CD8-positive, alpha-beta memory T cell (primary cell): ENCODE results near the gene DGKD. TPM values are rescaled to one million over a fixed set of nuclear protein-coding genes. Genes with fewer than 3 reads are reported as not detected.
A peak's percentile ranks its signal among the peaks of the same experiment; 100 is the strongest.

Experiments
- CTCF ChIA-PET: fragments of 350-600 bp; sonication (Branson Sonifier 250); formaldehyde crosslinking; loops from one replicate; lab custom pipeline; 2021; ENCODE audit warnings: antibody characterized with exemption; lab: Charles Lee
- POLR2A ChIA-PET: fragments of 350-600 bp; sonication (Branson Sonifier 250); formaldehyde crosslinking; loops from one replicate; lab custom pipeline; 2021; ENCODE audit warnings: antibody characterized with exemption; lab: Charles Lee
- DNase-seq, 5 donors: peaks; one replicate each; pipeline versions ENCODE4 v3.0.0 to v3.0.0-alpha.2; 2020 to 2022; ENCODE audit warnings: mixed read lengths in 1 of 5
- H3K27ac ChIP-seq: one replicate; pipeline ENCODE4 v1.7.0; 2013; ENCODE audit warnings: low read depth, mild to moderate bottlenecking, low read length, moderate library complexity
- H3K27me3 ChIP-seq: 2 replicates; pipeline ENCODE4 v1.7.0; 2013; ENCODE audit warnings: low read length, mild to moderate bottlenecking; ENCODE audit not compliant: insufficient read depth, poor library complexity, severe bottlenecking
- H3K36me3 ChIP-seq: 2 replicates; pipeline ENCODE4 v1.7.0; 2013; ENCODE audit warnings: mild to moderate bottlenecking, low read length, moderate library complexity; ENCODE audit not compliant: insufficient read depth
- H3K4me1 ChIP-seq: 2 replicates; pipeline ENCODE4 v1.7.0; 2013; ENCODE audit warnings: mild to moderate bottlenecking, low read length, moderate library complexity; ENCODE audit not compliant: insufficient read depth
- H3K4me3 ChIP-seq: 2 replicates; pipeline ENCODE4 v1.7.0; 2013; ENCODE audit warnings: mild to moderate bottlenecking, low read length
- H3K9me3 ChIP-seq: 2 replicates; pipeline ENCODE4 v1.7.0; 2013; ENCODE audit warnings: mild to moderate bottlenecking, low read length
- H3K27ac Mint-ChIP-seq, 8 donors: one replicate each; pipeline ENCODE4 v1.8.0; 2020 to 2021; ENCODE audit warnings: mixed read lengths in 8 of 8, mild to moderate bottlenecking in 6 of 8, inconsistent platforms in 3 of 8, moderate library complexity in 3 of 8
- H3K27me3 Mint-ChIP-seq, 2 donors: one replicate each; pipeline ENCODE4 v1.8.0; 2020 to 2021; ENCODE audit warnings: mixed read lengths in 2 of 2, mild to moderate bottlenecking in 1 of 2, moderate library complexity in 1 of 2
- H3K36me3 Mint-ChIP-seq, 3 donors: one replicate each; pipeline ENCODE4 v1.8.0; 2020 to 2021; ENCODE audit warnings: mixed read lengths in 3 of 3, inconsistent platforms in 1 of 3, mild to moderate bottlenecking in 1 of 3
- H3K4me1 Mint-ChIP-seq, 3 donors: one replicate each; pipeline ENCODE4 v1.8.0; 2020 to 2021; ENCODE audit warnings: mixed read lengths in 3 of 3, inconsistent platforms in 1 of 3, mild to moderate bottlenecking in 1 of 3
- H3K4me3 Mint-ChIP-seq, 7 donors: one replicate each; pipeline ENCODE4 v1.8.0; 2020 to 2021; ENCODE audit warnings: mixed read lengths in 7 of 7, mild to moderate bottlenecking in 6 of 7, moderate library complexity in 4 of 7, inconsistent platforms in 2 of 7
- H3K9me3 Mint-ChIP-seq, 5 donors: one replicate each; pipeline ENCODE4 v1.8.0; 2020 to 2022; ENCODE audit warnings: mixed read lengths in 5 of 5, mild to moderate bottlenecking in 3 of 5, moderate library complexity in 2 of 5, inconsistent platforms in 1 of 5
- polyA plus RNA-seq: library from polyadenylated mRNA; unstranded; fragments of 300-500 nt; fragmentation: Illumina TruSeq; gene quantifications from one replicate; pipeline ENCODE4 v1.2.3, GENCODE V29; 2021
- total RNA-seq, 2 experiments: library from RNA; stranded (reverse); gene quantifications; one replicate each; pipeline ENCODE4 v1.2.3, GENCODE V29; 2021

Gene DGKD
- total and polyA plus RNA-seq, 3 experiments from 2014 or later, result 32.6 to 61.9 (median 54.2) TPM

- no peak for DNase-seq
- H3K27ac Mint-ChIP-seq, result no peak overlapping the region
- CTCF ChIA-PET, result interaction anchor here (1.4 to 3.4 kb wide), 2 partner anchors 13 to 76 kb away, joined by 3 to 17 read pairs; no protein-coding TSS in a partner anchor
- no peaks in the 10 kb centered on the region for H3K27me3 ChIP-seq
- H3K9me3 ChIP-seq, result no peaks in the 10 kb centered on the region
- H3K4me3 ChIP-seq, result no peak overlapping the region
- no peaks in the 10 kb centered on the region for H3K36me3 ChIP-seq
- H3K27me3 Mint-ChIP-seq, result no peaks in the 10 kb centered on the region
- H3K27ac ChIP-seq, result no peak overlapping the region
- POLR2A ChIA-PET, result no interaction called here
- H3K4me1 ChIP-seq, result peaks cover 44% of the 10 kb centered on the region
- H3K9me3 Mint-ChIP-seq, result no peaks in the 10 kb centered on the region
- peaks cover 34 to 80% (median 79%) of the 10 kb centered on the region in 3 donors for H3K4me1 Mint-ChIP-seq
- H3K4me3 Mint-ChIP-seq, result no peak overlapping the region
- H3K36me3 Mint-ChIP-seq, result peaks cover 0 to 41% (median 12%) of the 10 kb centered on the region in 3 donors
These were observed 75.0 kb downstream of the DGKD start for GRCh38 chr2:233429175-233429897.

- POLR2A ChIA-PET, result no interaction called here
- peak overlapping the region in 5 of 8 donors; percentile 4 to 75 (median 8) for H3K27ac Mint-ChIP-seq
- no peak overlapping the region for H3K27ac ChIP-seq
These were observed 75.8 kb downstream of the DGKD start for GRCh38 chr2:233430081-233430480.

GRCh38 chr2:233430651-233431050, 76.4 kb downstream of the DGKD start:
- no peak overlapping the region for H3K4me3 Mint-ChIP-seq
- peaks cover 28 to 71% (median 70%) of the 10 kb centered on the region in 3 donors for H3K4me1 Mint-ChIP-seq
- POLR2A ChIA-PET, result no interaction called here

More at GRCh38 chr2:233430081-233430480, 75.8 kb downstream of the DGKD start:
- Histone ChIP-seq H3K9me3 (no peaks in the 10 kb centered on the region), H3K27me3 (no peaks in the 10 kb centered on the region), H3K4me1 (peaks cover 39% of the 10 kb centered on the region), H3K4me3 (no peak overlapping the region), H3K36me3 (no peaks in the 10 kb centered on the region)
- DNase-seq, result no peak
- peaks cover 0 to 43% (median 16%) of the 10 kb centered on the region in 3 donors for H3K36me3 Mint-ChIP-seq
- no peaks in the 10 kb centered on the region for H3K27me3 Mint-ChIP-seq
- no peaks in the 10 kb centered on the region for H3K9me3 Mint-ChIP-seq
- peaks cover 31 to 75% (median 73%) of the 10 kb centered on the region in 3 donors for H3K4me1 Mint-ChIP-seq
- CTCF ChIA-PET, result interaction anchor here (1.4 kb wide), 1 partner anchor 76 kb away, joined by 3 read pairs; no protein-coding TSS in a partner anchor
- H3K4me3 Mint-ChIP-seq, result no peak overlapping the region

GRCh38 chr2:233433029-233433428, 78.7 kb downstream of the DGKD start:
- Histone ChIP-seq H3K36me3 (peaks cover 27% of the 10 kb centered on the region), H3K27me3 (no peaks in the 10 kb centered on the region), H3K27ac (no peak overlapping the region), H3K9me3 (no peaks in the 10 kb centered on the region), H3K4me1 (peaks cover 28% of the 10 kb centered on the region), H3K4me3 (no peak overlapping the region)
- peaks cover 0 to 59% (median 18%) of the 10 kb centered on the region in 3 donors for H3K36me3 Mint-ChIP-seq
- ChIA-PET POLR2A (interaction anchor here (0.6 kb wide), 1 partner anchor 135 kb away, joined by 4 read pairs; no protein-coding TSS in a partner anchor), CTCF (interaction anchor here (1.3 to 1.5 kb wide), 2 partner anchors 11 to 29 kb away, joined by 5 to 8 read pairs; no protein-coding TSS in a partner anchor)
- H3K27me3 Mint-ChIP-seq, result no peaks in the 10 kb centered on the region
- H3K27ac Mint-ChIP-seq, result peak overlapping the region in 2 of 8 donors; percentile 52 to 66
- peaks cover 10 to 51% (median 48%) of the 10 kb centered on the region in 3 donors for H3K4me1 Mint-ChIP-seq
- no peaks in the 10 kb centered on the region for H3K9me3 Mint-ChIP-seq
- DNase-seq, result no peak
- no peak overlapping the region for H3K4me3 Mint-ChIP-seq

More at GRCh38 chr2:233430651-233431050, 76.4 kb downstream of the DGKD start:
- DNase-seq, result no peak
- Histone ChIP-seq H3K36me3 (peaks cover 3% of the 10 kb centered on the region), H3K4me3 (no peak overlapping the region), H3K27me3 (no peaks in the 10 kb centered on the region), H3K9me3 (no peaks in the 10 kb centered on the region), H3K4me1 (peaks cover 39% of the 10 kb centered on the region), H3K27ac (no peak overlapping the region)
- CTCF ChIA-PET, result interaction anchor here (1.4 kb wide), 1 partner anchor 77 kb away, joined by 3 read pairs; no protein-coding TSS in a partner anchor
- Mint-ChIP-seq H3K27ac (no peak overlapping the region), H3K36me3 (peaks cover 0 to 46% (median 16%) of the 10 kb centered on the region in 3 donors), H3K27me3 (no peaks in the 10 kb centered on the region), H3K9me3 (no peaks in the 10 kb centered on the region)

- Histone ChIP-seq H3K4me3 (no peak overlapping the region), H3K27me3 (no peaks in the 10 kb centered on the region), H3K9me3 (no peaks in the 10 kb centered on the region), H3K4me1 (peaks cover 23% of the 10 kb centered on the region), H3K36me3 (peaks cover 33% of the 10 kb centered on the region), H3K27ac (no peak overlapping the region)
- Mint-ChIP-seq H3K4me1 (peaks cover 9 to 44% (median 40%) of the 10 kb centered on the region in 3 donors), H3K36me3 (peaks cover 0 to 63% (median 19%) of the 10 kb centered on the region in 3 donors), H3K27me3 (no peaks in the 10 kb centered on the region), H3K4me3 (no peak overlapping the region), H3K27ac (no peak overlapping the region), H3K9me3 (no peaks in the 10 kb centered on the region)
- ChIA-PET POLR2A (no interaction called here), CTCF (interaction anchor here (1.2 to 2.4 kb wide), 3 partner anchors 10 to 17 kb away, joined by 3 to 8 read pairs (median 7); no protein-coding TSS in a partner anchor)
- DNase-seq, result no peak
These were observed 79.5 kb downstream of the DGKD start for GRCh38 chr2:233433794-233434193.

- H3K27ac ChIP-seq, result no peak overlapping the region
- H3K4me3 ChIP-seq, result no peak overlapping the region
- ChIA-PET POLR2A (interaction anchor here (1.1 kb wide), 1 partner anchor 13 kb away, joined by 3 read pairs; no protein-coding TSS in a partner anchor), CTCF (interaction anchor here (0.8 to 3.1 kb wide), 5 partner anchors 9 to 30 kb away, joined by 4 to 9 read pairs (median 8); no protein-coding TSS in a partner anchor)
- Mint-ChIP-seq H3K36me3 (peaks cover 0 to 71% (median 19%) of the 10 kb centered on the region in 3 donors), H3K9me3 (no peaks in the 10 kb centered on the region), H3K4me3 (no peak overlapping the region), H3K27ac (peak overlapping the region in 2 of 8 donors; percentile 53 to 69), H3K27me3 (no peaks in the 10 kb centered on the region), H3K4me1 (peaks cover 5 to 34% (median 30%) of the 10 kb centered on the region in 3 donors)
- peaks cover 13% of the 10 kb centered on the region for H3K4me1 ChIP-seq
- H3K36me3 ChIP-seq, result peaks cover 43% of the 10 kb centered on the region
- H3K27me3 ChIP-seq, result no peaks in the 10 kb centered on the region
- H3K9me3 ChIP-seq, result no peaks in the 10 kb centered on the region
- no peak for DNase-seq
These were observed 80.5 kb downstream of the DGKD start for GRCh38 chr2:233434666-233435330.

GRCh38 chr2:233435436-233436190, 81.3 kb downstream of the DGKD start:
- H3K36me3 Mint-ChIP-seq, result peaks cover 0 to 79% (median 16%) of the 10 kb centered on the region in 3 donors
- POLR2A ChIA-PET, result interaction anchor here (1.1 kb wide), 1 partner anchor 14 kb away, joined by 3 read pairs; no protein-coding TSS in a partner anchor

More at GRCh38 chr2:233435436-233436190, 81.3 kb downstream of the DGKD start:
- no peaks in the 10 kb centered on the region for H3K9me3 Mint-ChIP-seq
- CTCF ChIA-PET, result interaction anchor here (0.8 to 3.1 kb wide), 4 partner anchors 8 to 31 kb away, joined by 4 to 9 read pairs (median 8); no protein-coding TSS in a partner anchor
- peak overlapping the region in 1 of 8 donors; percentile 83 for H3K27ac Mint-ChIP-seq
- H3K4me3 ChIP-seq, result no peak overlapping the region
- H3K4me3 Mint-ChIP-seq, result no peak overlapping the region
- H3K4me1 ChIP-seq, result peaks cover 5% of the 10 kb centered on the region
- H3K9me3 ChIP-seq, result no peaks in the 10 kb centered on the region
- H3K4me1 Mint-ChIP-seq, result peaks cover 3 to 26% (median 23%) of the 10 kb centered on the region in 3 donors
- no peak overlapping the region for H3K27ac ChIP-seq
- DNase-seq, result no peak
- H3K27me3 Mint-ChIP-seq, result no peaks in the 10 kb centered on the region
- H3K27me3 ChIP-seq, result no peaks in the 10 kb centered on the region
- H3K36me3 ChIP-seq, result peaks cover 49% of the 10 kb centered on the region
